HepG2 (cell line): ENCODE data around the gene UGT1A3. TPM values are rescaled to one million over a fixed set of nuclear protein-coding genes. Genes with fewer than 3 reads are reported as not detected.

ENCODE experiments used
- AHDC1 ChIP-seq: sonication (generic); formaldehyde crosslinking; IDR thresholded peaks from 2 replicates; pipeline ENCODE4 v1.5.1; 2020; ENCODE audit warnings: mild to moderate bottlenecking, missing genetic modification reagents, borderline replicate concordance
- ATF6 ChIP-seq: sonication (generic); formaldehyde crosslinking; conservative IDR thresholded peaks from 2 replicates; pipeline ENCODE4 v1.4.0; 2020; ENCODE audit warnings: missing genetic modification reagents
- CSRNP1 ChIP-seq: sonication (generic); formaldehyde crosslinking; IDR thresholded peaks from 2 replicates; pipeline ENCODE4 v1.8.1; 2023; ENCODE audit warnings: mild to moderate bottlenecking, missing genetic modification reagents
- FOXO4 ChIP-seq: sonication (generic); formaldehyde crosslinking; conservative IDR thresholded peaks from 2 replicates; pipeline ENCODE4 v1.8.1; 2023; ENCODE audit warnings: missing genetic modification reagents
- IKZF1 ChIP-seq: fragments of 450-650 bp; IDR thresholded peaks from 2 replicates; pipeline ENCODE4 v1.7.1; 2016
- NFYB ChIP-seq: sonication (generic); formaldehyde crosslinking; IDR thresholded peaks from 2 replicates; pipeline ENCODE4 v1.4.0; 2020; ENCODE audit warnings: missing genetic modification reagents
- NR2C2 ChIP-seq: sonication (generic); formaldehyde crosslinking; IDR thresholded peaks from 2 replicates; pipeline ENCODE4 v1.4.0; 2020; ENCODE audit warnings: missing genetic modification reagents, mild to moderate bottlenecking, moderate library complexity, borderline replicate concordance
- ONECUT2 ChIP-seq: sonication (generic); formaldehyde crosslinking; IDR thresholded peaks from 2 replicates; pipeline ENCODE4 v1.4.0; 2020; ENCODE audit warnings: missing genetic modification reagents
- XRCC5 ChIP-seq: fragments of 200-400 bp; formaldehyde crosslinking; optimal IDR thresholded peaks from 2 replicates; pipeline ENCODE3; 2017; ENCODE audit warnings: mild to moderate bottlenecking, low read length
- ZBTB39 ChIP-seq: sonication (generic); formaldehyde crosslinking; IDR thresholded peaks from 2 replicates; pipeline ENCODE4 v1.5.0; 2020; ENCODE audit warnings: missing genetic modification reagents
- ZNF121 ChIP-seq: sonication (generic); formaldehyde crosslinking; IDR thresholded peaks from 2 replicates; pipeline ENCODE4 v1.5.0; 2020; ENCODE audit warnings: mild to moderate bottlenecking, missing genetic modification reagents
- ZNF281 ChIP-seq: sonication (generic); formaldehyde crosslinking; IDR thresholded peaks from 2 replicates; pipeline ENCODE4 v1.4.0; 2020; ENCODE audit warnings: missing genetic modification reagents, borderline replicate concordance
- ZNF317 ChIP-seq: sonication (generic); formaldehyde crosslinking; IDR thresholded peaks from 2 replicates; pipeline ENCODE4 v1.5.0; 2020; ENCODE audit warnings: mild to moderate bottlenecking, missing genetic modification reagents
- polyA plus RNA-seq, 8 experiments: library from polyadenylated mRNA; depleted of rRNA in 3 of 8; stranded (reverse) in 7 of 8; unstranded in 1 of 8; fragments of >200 nt; fragmentation: Illumina TruSeq in 4 of 8; extraction: Trizol in 4 of 8; gene quantifications; 2 replicates each; pipeline versions ENCODE4 v1.2.1 to v1.2.3, GENCODE V29; 2011 to 2016; ENCODE audit warnings: low read depth in 4 of 8, missing spikeins in 1 of 8, mixed read lengths in 1 of 8; ENCODE audit not compliant: insufficient read depth in 1 of 8
- total RNA-seq, 5 experiments: library from RNA; depleted of rRNA; stranded (reverse); fragments of >200 nt; fragmentation: Illumina TruSeq; extraction: Trizol; gene quantifications; 2 replicates each; pipeline ENCODE4 v1.2.3, GENCODE V29; 2016; ENCODE audit warnings: low read depth in 1 of 5

Gene UGT1A3
- total and polyA plus RNA-seq, 2 of the 13 experiments (the other 11 are each of a cell fraction or from before 2014, with no cell fraction given) = not detected

- TF ChIP-seq AHDC1 (CRISPR knock-in tag) = no peak
- no peak for TF ChIP-seq XRCC5
- no peak for TF ChIP-seq FOXO4 (CRISPR knock-in tag)
- no peak for TF ChIP-seq ZBTB39 (CRISPR knock-in tag)
- no peak for TF ChIP-seq ZNF317 (CRISPR knock-in tag)
- no peak for TF ChIP-seq CSRNP1 (CRISPR knock-in tag)
- no peak for TF ChIP-seq ZNF121 (CRISPR knock-in tag)
- no peak for TF ChIP-seq ATF6 (CRISPR knock-in tag)
- peak; percentile 23; the same call in 1 of the 2 replicates for TF ChIP-seq NR2C2 (CRISPR knock-in tag)
- no peak for TF ChIP-seq ZNF281 (CRISPR knock-in tag)
- no peak for TF ChIP-seq IKZF1
- no peak for TF ChIP-seq ONECUT2 (CRISPR knock-in tag)
- no peak for TF ChIP-seq NFYB (CRISPR knock-in tag)
Measured at GRCh38 chr2:233817995-233818638, 89.3 kb downstream of the UGT1A3 start (continued).
